Measurements from ENCODE around the gene NIPAL4. TPM values are rescaled to one million over a fixed set of nuclear protein-coding genes. Genes with fewer than 3 reads are reported as not detected.

The NIPAL4 gene
- total RNA-seq, 1 donor from 2014 or later = not detected

GRCh38 chr5:157486221-157486681 is 26.2 kb downstream of the NIPAL4 start:
- Histone ChIP-seq H3K9me3 (ENCODE audit: low read depth) (no peaks in the 10 kb centered on the region), H3K4me1 (no peaks in the 10 kb centered on the region), H3K27ac (no peak overlapping the region), H3K4me3 (no peak overlapping the region), H3K4me2 (no peak overlapping the region), H4K20me1 (ENCODE audit: low read depth) (no peaks in the 10 kb centered on the region), H2AFZ (replicated peaks) (no peak overlapping the region), H3K9ac (no peak overlapping the region), H3K79me2 (ENCODE audit: low read depth) (no peaks in the 10 kb centered on the region), H3K27me3 (no peaks in the 10 kb centered on the region), H3K36me3 (no peaks in the 10 kb centered on the region), H3F3A (ENCODE audit: low read depth) (no peaks in the 10 kb centered on the region)
- DNase-seq (ENCODE audit: low spot score) = no peak
- Mint-ChIP-seq H3K4me3 (no peak overlapping the region), H3K9me3 (no peaks in the 10 kb centered on the region), H3K4me1 (peaks cover under 1% of the 10 kb centered on the region), H3K27ac (no peak overlapping the region), H3K36me3 (peaks cover 33% of the 10 kb centered on the region), H3K27me3 (ENCODE audit: insufficient read depth, low read depth) (peaks cover 4% of the 10 kb centered on the region)
- TF ChIP-seq CTCF (IDR thresholded peaks at IDR 0.05) (no peak), EZH2phosphoT487 (IDR thresholded peaks at IDR 0.05) (no peak), EZH2 (IDR thresholded peaks at IDR 0.05) (no peak)

- Histone ChIP-seq H3K4me2 (no peak overlapping the region), H3K4me1 (no peaks in the 10 kb centered on the region), H2AFZ (replicated peaks) (no peak overlapping the region), H3K9me3 (ENCODE audit: low read depth) (no peaks in the 10 kb centered on the region), H4K20me1 (ENCODE audit: low read depth) (no peaks in the 10 kb centered on the region), H3K79me2 (ENCODE audit: low read depth) (no peaks in the 10 kb centered on the region), H3F3A (ENCODE audit: low read depth) (no peaks in the 10 kb centered on the region), H3K9ac (no peak overlapping the region), H3K36me3 (no peaks in the 10 kb centered on the region), H3K27ac (no peak overlapping the region), H3K27me3 (no peaks in the 10 kb centered on the region), H3K4me3 (no peak overlapping the region)
- TF ChIP-seq CTCF (IDR thresholded peaks at IDR 0.05) = no peak
- no peak for TF ChIP-seq EZH2phosphoT487 (IDR thresholded peaks at IDR 0.05)
- no peak for TF ChIP-seq EZH2 (IDR thresholded peaks at IDR 0.05)
- Mint-ChIP-seq H3K36me3 (peaks cover 32% of the 10 kb centered on the region), H3K4me3 (no peak overlapping the region), H3K4me1 (no peaks in the 10 kb centered on the region), H3K27me3 (ENCODE audit: insufficient read depth, low read depth) (peaks cover 4% of the 10 kb centered on the region), H3K9me3 (no peaks in the 10 kb centered on the region), H3K27ac (peak overlapping the region; percentile 68)
- no peak for DNase-seq (ENCODE audit: low spot score)
Measured at GRCh38 chr5:157486861-157487260, 26.8 kb downstream of the NIPAL4 start.

- H3F3A ChIP-seq (ENCODE audit: low read depth) = no peaks in the 10 kb centered on the region
- H3K9ac ChIP-seq = no peak overlapping the region
- TF ChIP-seq CTCF (IDR thresholded peaks at IDR 0.05) (no peak), EZH2 (IDR thresholded peaks at IDR 0.05) (no peak), EZH2phosphoT487 (IDR thresholded peaks at IDR 0.05) (no peak)
- Mint-ChIP-seq H3K9me3 (no peaks in the 10 kb centered on the region), H3K36me3 (peaks cover 29% of the 10 kb centered on the region), H3K4me3 (no peak overlapping the region), H3K27ac (peak overlapping the region; percentile 68), H3K4me1 (no peaks in the 10 kb centered on the region), H3K27me3 (ENCODE audit: insufficient read depth, low read depth) (peaks cover 4% of the 10 kb centered on the region)
- no peak overlapping the region for H2AFZ ChIP-seq (replicated peaks)
- no peaks in the 10 kb centered on the region for H3K9me3 ChIP-seq (ENCODE audit: low read depth)
- no peaks in the 10 kb centered on the region for H3K4me1 ChIP-seq
- no peak for DNase-seq (ENCODE audit: low spot score)
- H3K4me3 ChIP-seq = no peak overlapping the region
- no peak overlapping the region for H3K4me2 ChIP-seq
- H3K79me2 ChIP-seq (ENCODE audit: low read depth) = no peaks in the 10 kb centered on the region
- H3K27ac ChIP-seq = no peak overlapping the region
- H4K20me1 ChIP-seq (ENCODE audit: low read depth) = no peaks in the 10 kb centered on the region
- H3K27me3 ChIP-seq = no peaks in the 10 kb centered on the region
- no peaks in the 10 kb centered on the region for H3K36me3 ChIP-seq
Measured at GRCh38 chr5:157487358-157487757, 27.3 kb downstream of the NIPAL4 start.

Measured in neural progenitor cell (in vitro differentiated cells).